IMR-90 (cell line): ENCODE results near the gene IGBP1. TPM values are rescaled to one million over a fixed set of nuclear protein-coding genes. Genes with fewer than 3 reads are reported as not detected.

ENCODE experiments used
- ATAC-seq: fragments of 200-7000 bp; cut with Tn5 transposase; 2 replicates; pipeline ENCODE4 v1.9.1; 2020; ENCODE audit warnings: low read depth, mild to moderate bottlenecking, moderate library complexity
- BruUV-seq: library from RNA; stranded (reverse); fragments of 400-500 nt; replicated peaks from 2 replicates; lab custom pipeline; 2021; lab: Mats Ljungman, UMichigan
- CTCF ChIA-PET: fragments of 300-600 bp; formaldehyde crosslinking; extraction: SDS; loops from one replicate; lab custom pipeline; 2021; ENCODE audit warnings: antibody characterized with exemption; lab: Yijun Ruan, JAX
- POLR2A ChIA-PET: fragments of 300-600 bp; sonication (Branson Sonifier 250); formaldehyde crosslinking; loops from one replicate; lab custom pipeline; 2022; ENCODE audit warnings: antibody characterized with exemption; ENCODE audit not compliant: unreplicated experiment; lab: Charles Lee
- DNase-seq: peaks from one replicate; pipeline ENCODE4 v3.0.0; 2013
- H2AFZ ChIP-seq: replicated peaks from 2 replicates; pipeline ENCODE3; 2013; ENCODE audit warnings: low read length, mild to moderate bottlenecking; ENCODE audit not compliant: poor library complexity
- H2AK5ac ChIP-seq: 2 replicates; pipeline ENCODE4 v1.6.1; 2013; ENCODE audit warnings: low read depth, low read length, inconsistent platforms
- H2AK9ac ChIP-seq: replicated peaks from 2 replicates; pipeline ENCODE3; 2013; ENCODE audit warnings: mild to moderate bottlenecking, low read depth, low read length, moderate library complexity; ENCODE audit not compliant: poor library complexity
- H2BK120ac ChIP-seq: 2 replicates; pipeline ENCODE4 v1.6.1; 2013; ENCODE audit warnings: low read depth, low read length, inconsistent platforms
- H2BK15ac ChIP-seq: 3 replicates; pipeline ENCODE4 v1.6.1; 2013; ENCODE audit warnings: low read depth, low read length, inconsistent platforms
- H2BK20ac ChIP-seq: 2 replicates; pipeline ENCODE4 v1.6.1; 2013; ENCODE audit warnings: low read depth, mild to moderate bottlenecking, inconsistent platforms, low read length, moderate library complexity
- H2BK5ac ChIP-seq: 2 replicates; pipeline ENCODE4 v1.6.1; 2013; ENCODE audit warnings: mild to moderate bottlenecking, low read depth, low read length, inconsistent platforms; ENCODE audit not compliant: poor library complexity, severe bottlenecking
- H3K14ac ChIP-seq: replicated peaks from 2 replicates; pipeline ENCODE4 v1.6.1; 2013; ENCODE audit warnings: low read depth, low read length, inconsistent platforms
- H3K18ac ChIP-seq: 2 replicates; pipeline ENCODE4 v1.6.1; 2013; ENCODE audit warnings: low read depth, low read length, control low read depth
- H3K23ac ChIP-seq: 2 replicates; pipeline ENCODE4 v1.6.1; 2013; ENCODE audit warnings: low read depth, low read length, inconsistent platforms
- H3K27ac ChIP-seq: 2 replicates; pipeline ENCODE4 v1.5.1; 2013; ENCODE audit warnings: mild to moderate bottlenecking, control low read depth, low read length; ENCODE audit not compliant: insufficient read depth
- H3K27me3 ChIP-seq: 2 replicates; pipeline ENCODE4 v1.6.1; 2013; ENCODE audit warnings: low read length; ENCODE audit not compliant: control insufficient read depth, insufficient read depth
- H3K36me3 ChIP-seq: 2 replicates; pipeline ENCODE4 v1.6.1; 2013; ENCODE audit warnings: low read length, mixed read lengths; ENCODE audit not compliant: control insufficient read depth, insufficient read depth
- H3K4ac ChIP-seq: 2 replicates; pipeline ENCODE4 v1.6.1; 2013; ENCODE audit warnings: low read depth, low read length, inconsistent platforms
- H3K4me1 ChIP-seq: 2 replicates; pipeline ENCODE4 v1.6.1; 2013; ENCODE audit warnings: low read length, mixed read lengths; ENCODE audit not compliant: control insufficient read depth, insufficient read depth
- H3K4me2 ChIP-seq: 2 replicates; pipeline ENCODE4 v1.6.1; 2013; ENCODE audit warnings: low read depth, mild to moderate bottlenecking, control low read depth, low read length, moderate library complexity
- H3K4me3 ChIP-seq: 2 replicates; pipeline ENCODE4 v1.5.1; 2013; ENCODE audit warnings: low read depth, mild to moderate bottlenecking, control low read depth, low read length, moderate library complexity; ENCODE audit not compliant: insufficient read depth
- H3K56ac ChIP-seq: 2 replicates; pipeline ENCODE4 v1.6.1; 2013; ENCODE audit warnings: low read length, inconsistent platforms; ENCODE audit not compliant: insufficient read depth; ENCODE audit errors: extremely low read depth
- H3K79me1 ChIP-seq, 2 experiments: 2 replicates each; pipeline ENCODE4 v1.6.1; 2013; ENCODE audit warnings: low read length in 2 of 2, inconsistent platforms in 1 of 2, low read depth in 1 of 2
- H3K9ac ChIP-seq: 2 replicates; pipeline ENCODE4 v1.6.1; 2013; ENCODE audit warnings: low read depth, low read length, control low read depth
- H3K9me1 ChIP-seq: 2 replicates; pipeline ENCODE4 v1.6.1; 2013; ENCODE audit warnings: low read length, inconsistent platforms; ENCODE audit not compliant: insufficient read depth
- H3K9me3 ChIP-seq: 2 replicates; pipeline ENCODE4 v1.6.1; 2013; ENCODE audit warnings: low read length; ENCODE audit not compliant: control insufficient read depth, insufficient read depth
- H4K20me1 ChIP-seq: 2 replicates; pipeline ENCODE4 v1.6.1; 2013; ENCODE audit warnings: low read length, inconsistent platforms; ENCODE audit not compliant: insufficient read depth
- H4K5ac ChIP-seq: 2 replicates; pipeline ENCODE4 v1.6.1; 2013; ENCODE audit warnings: mild to moderate bottlenecking, low read depth, low read length, control low read depth
- H4K8ac ChIP-seq, 2 experiments: 2 replicates each; pipeline ENCODE4 v1.6.1; 2013; ENCODE audit warnings: low read depth in 2 of 2, low read length in 2 of 2, control low read depth in 1 of 2, inconsistent platforms in 1 of 2
- H4K91ac ChIP-seq: 2 replicates; pipeline ENCODE4 v1.6.1; 2013; ENCODE audit warnings: low read depth, low read length, inconsistent platforms; ENCODE audit not compliant: insufficient read depth
- BHLHE40 ChIP-seq: fragments of 150-350 bp; IDR thresholded peaks from 2 replicates; pipeline ENCODE4 v1.6.1; 2016; ENCODE audit warnings: mild to moderate bottlenecking, low read depth, low read length
- CEBPB ChIP-seq: IDR thresholded peaks from 2 replicates; pipeline ENCODE4 v1.6.1; 2012; ENCODE audit warnings: low read depth, low read length, improper control_type of control experiment
- CHD1 ChIP-seq: IDR thresholded peaks from 2 replicates; pipeline ENCODE4 v1.6.1; 2012; ENCODE audit warnings: low read depth, low read length, improper control_type of control experiment
- CTCF ChIP-seq: conservative IDR thresholded peaks from 2 replicates; pipeline ENCODE4 v1.5.1; 2012; ENCODE audit warnings: mild to moderate bottlenecking, low read depth, low read length, improper control_type of control experiment
- ELK1 ChIP-seq: fragments of 150-350 bp; IDR thresholded peaks from 2 replicates; pipeline ENCODE4 v1.6.1; 2016; ENCODE audit warnings: low read depth, mild to moderate bottlenecking, low read length, moderate library complexity, borderline replicate concordance
- FOS ChIP-seq: fragments of 150-350 bp; IDR thresholded peaks from 2 replicates; pipeline ENCODE4 v1.6.1; 2016; ENCODE audit warnings: low read depth, low read length
- MAFK ChIP-seq: IDR thresholded peaks from 2 replicates; pipeline ENCODE4 v1.6.1; 2012; ENCODE audit warnings: low read depth, low read length, improper control_type of control experiment
- MAZ ChIP-seq: IDR thresholded peaks from 2 replicates; pipeline ENCODE4 v1.6.1; 2012; ENCODE audit warnings: low read depth, mild to moderate bottlenecking, low read length, improper control_type of control experiment, moderate library complexity, borderline replicate concordance
- MXI1 ChIP-seq: IDR thresholded peaks from 2 replicates; pipeline ENCODE4 v1.6.1; 2012; ENCODE audit warnings: low read depth, mild to moderate bottlenecking, low read length, moderate library complexity, borderline replicate concordance
- NFE2L2 ChIP-seq: fragments of 150-350 bp; IDR thresholded peaks from 2 replicates; pipeline ENCODE4 v1.6.1; 2016; ENCODE audit warnings: low read depth, mild to moderate bottlenecking, low read length
- POLR2A ChIP-seq: IDR thresholded peaks from 2 replicates; pipeline ENCODE4 v1.6.1; 2012; ENCODE audit warnings: mild to moderate bottlenecking, low read depth, low read length
- RAD21 ChIP-seq: IDR thresholded peaks from 2 replicates; pipeline ENCODE4 v1.6.1; 2012; ENCODE audit warnings: low read length, improper control_type of control experiment
- RCOR1 ChIP-seq: IDR thresholded peaks from 2 replicates; pipeline ENCODE4 v1.6.1; 2012; ENCODE audit warnings: mild to moderate bottlenecking, low read length, improper control_type of control experiment; ENCODE audit not compliant: insufficient replicate concordance
- RFX5 ChIP-seq: IDR thresholded peaks from 2 replicates; pipeline ENCODE4 v1.8.0; 2012; ENCODE audit warnings: low read depth, mild to moderate bottlenecking, low read length, moderate library complexity
- SMC3 ChIP-seq: fragments of 150-350 bp; IDR thresholded peaks from 2 replicates; pipeline ENCODE4 v1.6.1; 2016; ENCODE audit warnings: low read depth, mild to moderate bottlenecking, antibody characterized with exemption, low read length, moderate library complexity
- USF2 ChIP-seq: fragments of 150-350 bp; IDR thresholded peaks from 2 replicates; pipeline ENCODE4 v1.6.1; 2017; ENCODE audit warnings: mild to moderate bottlenecking, antibody characterized with exemption, low read length, low read depth
- WGBS, 2 experiments: methylation state at CpG; one replicate each; pipeline versions ENCODE4 v1.1.5 to v1.1.7; 2013; ENCODE audit warnings: missing lambda C conversion rate in 2 of 2; ENCODE audit not compliant: insufficient read length in 1 of 2; ENCODE audit errors: extremely low coverage in 2 of 2; 5-methylcytosine and 5-hydroxymethylcytosine counted together
- dilution Hi-C: fragments of 300-500 bp; cut with HindIII; formaldehyde crosslinking; loops from one replicate; pipeline ENCODE4 v1.14.3; 2018; ENCODE audit warnings: low sequenced_read_pairs; ENCODE audit not compliant: unreplicated experiment
- in situ Hi-C: fragments of 300-500 bp; cut with MboI; formaldehyde crosslinking; loops from 3 replicates; pipeline ENCODE4 v1.14.3; 2019; ENCODE audit warnings: low sequenced_read_pairs, inconsistent platforms, mixed read lengths
- intact Hi-C: fragments of 100-400 bp; cut with micrococcal nuclease; formaldehyde crosslinking; loops from 2 replicates; pipeline ENCODE4 v1.10.0; 2022
- polyA plus RNA-seq, 3 experiments: library from polyadenylated mRNA; depleted of rRNA; stranded (reverse); fragments of >200 nt; gene quantifications; 2 replicates each; pipeline ENCODE4 v1.2.3, GENCODE V29; 2012; ENCODE audit warnings: low replicate concordance in 1 of 3
- total RNA-seq: library from RNA; depleted of rRNA; stranded (reverse); fragments of >200 nt; gene quantifications from 2 replicates; pipeline ENCODE4 v1.2.3, GENCODE V29; 2012

IGBP1 gene
- total and polyA plus RNA-seq, 2 of the 4 experiments (the other 2 are of a cell fraction) = 51.8 to 87.1 TPM

DNA sequence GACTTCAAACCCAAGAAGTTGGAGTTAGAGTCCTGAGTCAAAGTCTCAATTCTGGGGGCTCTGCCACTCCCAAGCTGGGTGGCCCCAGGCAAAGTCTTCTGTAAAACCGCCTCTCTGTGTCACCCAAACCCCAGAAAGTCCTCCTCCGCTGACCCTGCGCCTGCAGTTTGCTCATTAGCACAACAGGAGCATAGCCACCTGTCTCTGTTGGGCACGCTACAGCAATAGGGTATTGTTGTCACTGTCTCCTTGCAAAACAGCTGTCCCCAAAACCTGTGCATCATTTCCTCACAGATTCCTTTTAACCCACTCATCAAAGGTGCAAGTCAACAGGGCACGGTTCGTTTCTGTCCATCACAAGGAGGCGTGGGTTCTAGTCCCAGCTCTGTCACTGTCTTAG lies 36.0 kb downstream of the IGBP1 start:
- peak overlapping the region; percentile 88 for H2BK120ac ChIP-seq
- no TSS peak for BruUV-seq
- peak overlapping the region; percentile 85 for H4K91ac ChIP-seq
- peak overlapping the region; percentile 94 for H4K5ac ChIP-seq
- H3K27ac ChIP-seq = peak overlapping the region; percentile 83
- peaks cover 5% of the 10 kb centered on the region; the same call in 1 of the 2 replicates for H3K9me1 ChIP-seq
- peaks cover 13% of the 10 kb centered on the region for H3K4me1 ChIP-seq
- TF ChIP-seq CTCF (no peak), MAZ (no peak), RAD21 (no peak), CEBPB (no peak), POLR2A (no peak), MAFK (no peak), SMC3 (no peak), NFE2L2 (no peak), BHLHE40 (no peak), RCOR1 (no peak), USF2 (no peak), CHD1 (no peak), MXI1 (no peak), RFX5 (no peak), ELK1 (no peak), FOS (no peak)
- H3K56ac ChIP-seq = no peak overlapping the region; the same call in 1 of the 2 replicates
- H2AK9ac ChIP-seq = peak overlapping the region; percentile 38
- no peaks in the 10 kb centered on the region; the same call in 1 of the 2 replicates for H3K27me3 ChIP-seq
- no peaks in the 10 kb centered on the region for H3K79me1 ChIP-seq
- peak overlapping the region; percentile 87 for H2BK20ac ChIP-seq
- no peak for ATAC-seq
- H2BK15ac ChIP-seq = peak overlapping the region; percentile 82; the same call in 2 of the 3 replicates
- peak overlapping the region; percentile 64 for H2AFZ ChIP-seq
- H4K8ac ChIP-seq = peak overlapping the region; percentile 88 to 89
- ChIA-PET CTCF (interaction anchor here (0.7 kb wide), 1 partner anchor 495 kb away, joined by 3 read pairs; no protein-coding TSS in a partner anchor), POLR2A (no interaction called here)
- H3K4me2 ChIP-seq = no peak overlapping the region
- H3K9ac ChIP-seq = no peak overlapping the region
- no peak for DNase-seq
- H3K4ac ChIP-seq = peak overlapping the region; percentile 81
- H3K18ac ChIP-seq = peak overlapping the region; percentile 62; the same call in 1 of the 2 replicates
- peaks cover 3% of the 10 kb centered on the region; the same call in 1 of the 2 replicates for H3K36me3 ChIP-seq
- 40% methylated on average over 1 of the region's 7 CpGs; no CpG with 5 or more reads in 1 of the 2 experiments for WGBS, 2 experiments
- H2AK5ac ChIP-seq = peak overlapping the region; percentile 35; the same call in 1 of the 2 replicates
- dilution Hi-C loops = no loop called here
- intact Hi-C loops = no loop called here
- H2BK5ac ChIP-seq = peak overlapping the region; percentile 23
- H3K9me3 ChIP-seq = 0 out of 2 replicates have a peak, but pooled peaks cover 3% of the 10 kb centered on the region
- in situ Hi-C loops = no loop called here
- no peak overlapping the region for H3K4me3 ChIP-seq
- H3K14ac ChIP-seq = peak overlapping the region; percentile 70
- H4K20me1 ChIP-seq = no peaks in the 10 kb centered on the region
- peak overlapping the region; percentile 92; the same call in 1 of the 2 replicates for H3K23ac ChIP-seq
